Measurements from ENCODE around the gene RTN1.

The RTN1 gene

GRCh38 chr14:59848671-59849070 is 21.9 kb downstream of the RTN1 start:
- H3K9ac ChIP-seq (ENCODE audit: low read length), result no peak overlapping the region
- no peaks in the 10 kb centered on the region for H3K36me3 ChIP-seq (ENCODE audit: insufficient read depth, low read length)
- H3K4me1 ChIP-seq (ENCODE audit: insufficient read depth, low read length), result no peaks in the 10 kb centered on the region
- no peaks in the 10 kb centered on the region for H3K9me3 ChIP-seq (ENCODE audit: low read length)
- no peak overlapping the region for H3K27ac ChIP-seq (ENCODE audit: low read depth, low read length)
- H3K27me3 ChIP-seq (ENCODE audit: control insufficient read depth in 1 of 2, insufficient read depth in 2 of 2, low read length in 2 of 2), result no peaks in the 10 kb centered on the region
- H3K4me3 ChIP-seq (ENCODE audit: low read depth in 1 of 2, low read length in 2 of 2), result no peak overlapping the region

GRCh38 chr14:59847711-59848110 is 22.9 kb downstream of the RTN1 start:
- no peak overlapping the region for H3K9ac ChIP-seq (ENCODE audit: low read length)
- H3K27ac ChIP-seq (ENCODE audit: low read depth, low read length), result no peak overlapping the region
- no peak overlapping the region for H3K4me3 ChIP-seq (ENCODE audit: low read depth in 1 of 2, low read length in 2 of 2)
- no peaks in the 10 kb centered on the region for H3K27me3 ChIP-seq (ENCODE audit: control insufficient read depth in 1 of 2, insufficient read depth in 2 of 2, low read length in 2 of 2)
- no peaks in the 10 kb centered on the region for H3K9me3 ChIP-seq (ENCODE audit: low read length)
- no peaks in the 10 kb centered on the region for H3K36me3 ChIP-seq (ENCODE audit: insufficient read depth, low read length)
- H3K4me1 ChIP-seq (ENCODE audit: insufficient read depth, low read length), result no peaks in the 10 kb centered on the region

DNA sequence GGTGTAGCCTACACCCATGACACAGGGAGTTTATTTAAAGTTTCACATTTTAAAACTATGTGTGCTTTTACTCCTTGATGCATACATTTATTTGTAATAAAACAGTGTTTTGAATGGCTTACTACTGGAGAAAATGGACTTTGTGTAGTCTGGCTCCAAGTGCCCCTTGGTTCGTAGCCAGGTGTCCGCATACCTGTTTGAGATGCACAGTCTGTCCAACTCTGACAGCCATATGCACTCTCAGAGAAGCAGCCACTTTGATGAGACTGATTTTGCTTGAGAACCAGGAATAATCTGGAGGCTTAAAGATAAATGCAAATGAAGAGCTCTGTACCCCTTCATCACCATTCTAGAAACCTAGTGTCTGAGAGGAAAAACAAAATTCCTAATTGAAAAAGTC is 24.0 kb downstream of the RTN1 start:
- Histone ChIP-seq H3K27ac (ENCODE audit: low read depth, low read length) (no peak overlapping the region), H3K4me1 (ENCODE audit: insufficient read depth, low read length) (no peaks in the 10 kb centered on the region), H3K27me3 (ENCODE audit: control insufficient read depth in 1 of 2, insufficient read depth in 2 of 2, low read length in 2 of 2) (no peaks in the 10 kb centered on the region)

GRCh38 chr14:59845245-59845644 is 25.3 kb downstream of the RTN1 start:
- H3K36me3 ChIP-seq (ENCODE audit: insufficient read depth, low read length), result no peaks in the 10 kb centered on the region
- H3K27ac ChIP-seq (ENCODE audit: low read depth, low read length), result no peak overlapping the region
- no peak overlapping the region for H3K4me3 ChIP-seq (ENCODE audit: low read depth in 1 of 2, low read length in 2 of 2)
- no peaks in the 10 kb centered on the region for H3K9me3 ChIP-seq (ENCODE audit: low read length)
- H3K9ac ChIP-seq (ENCODE audit: low read length), result no peak overlapping the region
- no peaks in the 10 kb centered on the region for H3K27me3 ChIP-seq (ENCODE audit: control insufficient read depth in 1 of 2, insufficient read depth in 2 of 2, low read length in 2 of 2)
- no peaks in the 10 kb centered on the region for H3K4me1 ChIP-seq (ENCODE audit: insufficient read depth, low read length)

More for the DNA sequence above, 24.0 kb downstream of the RTN1 start:
- Histone ChIP-seq H3K9ac (ENCODE audit: low read length) (no peak overlapping the region), H3K36me3 (ENCODE audit: insufficient read depth, low read length) (no peaks in the 10 kb centered on the region), H3K4me3 (ENCODE audit: low read depth in 1 of 2, low read length in 2 of 2) (no peak overlapping the region), H3K9me3 (ENCODE audit: low read length) (no peaks in the 10 kb centered on the region)

- H3K36me3 ChIP-seq (ENCODE audit: insufficient read depth, low read length), result no peaks in the 10 kb centered on the region
- no peak overlapping the region for H3K9ac ChIP-seq (ENCODE audit: low read length)
- no peaks in the 10 kb centered on the region for H3K9me3 ChIP-seq (ENCODE audit: low read length)
- no peak overlapping the region for H3K27ac ChIP-seq (ENCODE audit: low read depth, low read length)
- no peaks in the 10 kb centered on the region for H3K4me1 ChIP-seq (ENCODE audit: insufficient read depth, low read length)
- H3K27me3 ChIP-seq (ENCODE audit: control insufficient read depth in 1 of 2, insufficient read depth in 2 of 2, low read length in 2 of 2), result no peaks in the 10 kb centered on the region
- H3K4me3 ChIP-seq (ENCODE audit: low read depth in 1 of 2, low read length in 2 of 2), result no peak overlapping the region
Observed at GRCh38 chr14:59844186-59844812, 26.3 kb downstream of the RTN1 start.

- no peaks in the 10 kb centered on the region for H3K27me3 ChIP-seq (ENCODE audit: control insufficient read depth in 1 of 2, insufficient read depth in 2 of 2, low read length in 2 of 2)
- H3K36me3 ChIP-seq (ENCODE audit: insufficient read depth, low read length), result no peaks in the 10 kb centered on the region
- H3K4me1 ChIP-seq (ENCODE audit: insufficient read depth, low read length), result no peaks in the 10 kb centered on the region
- H3K9ac ChIP-seq (ENCODE audit: low read length), result no peak overlapping the region
- no peak overlapping the region for H3K27ac ChIP-seq (ENCODE audit: low read depth, low read length)
- no peak overlapping the region for H3K4me3 ChIP-seq (ENCODE audit: low read depth in 1 of 2, low read length in 2 of 2)
- H3K9me3 ChIP-seq (ENCODE audit: low read length), result no peaks in the 10 kb centered on the region
Observed at GRCh38 chr14:59836116-59836515, 34.5 kb downstream of the RTN1 start.

DNA sequence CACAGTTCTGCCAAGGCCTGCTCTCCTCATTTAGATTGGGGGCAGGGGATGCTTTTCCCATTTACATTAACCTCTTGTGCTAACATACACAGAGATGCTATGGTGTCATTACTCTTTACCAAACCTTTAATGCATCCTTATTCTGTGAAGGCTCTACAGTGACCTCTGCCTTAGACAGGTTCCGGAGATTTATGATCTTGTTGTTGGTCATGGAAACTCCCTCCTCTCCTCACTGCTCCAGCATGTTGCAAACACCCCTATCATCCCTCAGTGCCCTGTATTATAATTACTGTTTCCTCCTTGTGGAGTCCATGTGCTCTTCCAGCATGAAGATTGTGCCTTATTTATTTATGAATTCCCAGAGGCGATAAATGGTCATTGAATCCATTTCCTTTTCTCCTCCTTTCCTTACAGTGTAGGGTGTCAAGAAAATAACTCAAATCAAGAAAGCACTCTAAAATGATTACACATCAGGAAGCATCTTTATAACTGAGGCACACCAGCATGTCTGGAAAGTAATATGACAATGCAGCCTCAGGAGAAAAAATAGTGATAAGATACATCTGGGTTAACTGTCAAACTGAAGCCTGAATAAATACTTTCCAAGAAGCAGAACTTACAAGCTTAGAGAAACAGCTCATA is 37.8 kb downstream of the RTN1 start:
- no peaks in the 10 kb centered on the region for H3K36me3 ChIP-seq (ENCODE audit: insufficient read depth, low read length)
- H3K4me1 ChIP-seq (ENCODE audit: insufficient read depth, low read length), result no peaks in the 10 kb centered on the region
- no peaks in the 10 kb centered on the region for H3K27me3 ChIP-seq (ENCODE audit: control insufficient read depth in 1 of 2, insufficient read depth in 2 of 2, low read length in 2 of 2)
- no peaks in the 10 kb centered on the region for H3K9me3 ChIP-seq (ENCODE audit: low read length)
- H3K4me3 ChIP-seq (ENCODE audit: low read depth in 1 of 2, low read length in 2 of 2), result no peak overlapping the region
- no peak overlapping the region for H3K27ac ChIP-seq (ENCODE audit: low read depth, low read length)
- H3K9ac ChIP-seq (ENCODE audit: low read length), result no peak overlapping the region

- no peaks in the 10 kb centered on the region for H3K4me1 ChIP-seq (ENCODE audit: insufficient read depth, low read length)
- H3K27ac ChIP-seq (ENCODE audit: low read depth, low read length), result no peak overlapping the region
- no peaks in the 10 kb centered on the region for H3K9me3 ChIP-seq (ENCODE audit: low read length)
- H3K4me3 ChIP-seq (ENCODE audit: low read depth in 1 of 2, low read length in 2 of 2), result no peak overlapping the region
- no peaks in the 10 kb centered on the region for H3K36me3 ChIP-seq (ENCODE audit: insufficient read depth, low read length)
- H3K9ac ChIP-seq (ENCODE audit: low read length), result no peak overlapping the region
- no peaks in the 10 kb centered on the region for H3K27me3 ChIP-seq (ENCODE audit: control insufficient read depth in 1 of 2, insufficient read depth in 2 of 2, low read length in 2 of 2)
Observed at GRCh38 chr14:59831121-59831730, 39.4 kb downstream of the RTN1 start.

DNA sequence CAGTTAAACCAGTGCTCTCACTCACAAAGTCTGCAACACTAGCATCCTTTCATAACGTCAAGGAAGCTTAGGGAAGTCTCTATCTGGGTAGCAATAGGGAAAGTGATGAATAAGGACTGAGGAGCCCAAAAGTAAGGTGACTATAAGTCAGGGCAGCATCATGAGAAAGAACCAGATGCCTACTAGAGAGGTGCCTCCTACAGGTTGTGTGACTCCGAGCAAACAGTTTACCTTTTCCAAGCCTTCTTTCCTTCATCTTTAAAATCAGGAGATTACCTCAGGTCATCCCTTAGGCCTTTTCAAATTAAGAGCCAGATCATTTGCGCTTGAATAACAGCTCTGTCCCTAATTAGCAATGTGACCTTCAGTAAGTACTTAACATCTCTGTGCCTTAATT is 40.2 kb downstream of the RTN1 start:
- Histone ChIP-seq H3K36me3 (ENCODE audit: insufficient read depth, low read length) (no peaks in the 10 kb centered on the region), H3K4me3 (ENCODE audit: low read depth in 1 of 2, low read length in 2 of 2) (no peak overlapping the region), H3K9ac (ENCODE audit: low read length) (no peak overlapping the region), H3K9me3 (ENCODE audit: low read length) (no peaks in the 10 kb centered on the region), H3K27ac (ENCODE audit: low read depth, low read length) (no peak overlapping the region), H3K4me1 (ENCODE audit: insufficient read depth, low read length) (no peaks in the 10 kb centered on the region), H3K27me3 (ENCODE audit: control insufficient read depth in 1 of 2, insufficient read depth in 2 of 2, low read length in 2 of 2) (no peaks in the 10 kb centered on the region)

DNA sequence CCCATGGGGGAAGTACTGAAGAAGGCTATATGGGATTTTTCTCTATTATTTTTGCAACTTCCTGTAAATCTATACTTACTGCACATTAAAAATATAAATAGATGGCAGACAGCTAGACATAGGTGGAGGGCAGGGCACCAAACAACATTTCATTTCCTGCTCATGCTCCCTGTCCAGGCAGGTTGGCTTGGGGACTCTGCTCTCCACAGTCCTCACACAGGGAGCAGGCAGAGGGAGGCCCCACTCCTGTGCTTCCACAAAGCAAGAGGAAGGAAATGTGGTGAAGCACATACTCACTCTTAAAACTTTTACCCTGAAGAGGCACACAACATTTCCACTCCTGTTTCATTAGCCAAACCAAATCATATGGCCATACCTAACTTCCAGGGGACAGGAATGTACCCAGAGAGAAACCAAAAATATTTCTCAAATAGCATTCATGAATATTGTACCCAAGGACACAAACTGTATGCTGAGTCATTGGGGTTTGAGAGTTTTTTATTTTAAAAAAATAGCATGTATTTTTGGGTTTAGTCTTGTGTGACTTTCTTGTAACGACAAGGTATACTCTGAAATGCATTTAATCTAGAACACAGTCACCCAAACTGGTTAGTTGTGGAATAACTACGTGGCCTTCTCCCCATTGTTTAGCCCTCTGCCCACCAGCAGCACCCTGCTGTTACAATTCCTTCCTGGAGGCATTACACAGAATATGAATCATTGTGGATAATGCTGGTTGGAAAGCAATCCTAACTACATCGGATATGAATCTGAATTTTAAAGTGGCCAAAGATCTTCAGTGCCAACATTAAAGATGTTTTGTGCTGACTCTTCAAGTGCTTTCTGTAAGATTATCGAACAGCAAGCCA is 40.9 kb downstream of the RTN1 start:
- Histone ChIP-seq H3K27ac (ENCODE audit: low read depth, low read length) (no peak overlapping the region), H3K27me3 (ENCODE audit: control insufficient read depth in 1 of 2, insufficient read depth in 2 of 2, low read length in 2 of 2) (no peaks in the 10 kb centered on the region), H3K9ac (ENCODE audit: low read length) (no peak overlapping the region), H3K4me1 (ENCODE audit: insufficient read depth, low read length) (no peaks in the 10 kb centered on the region), H3K36me3 (ENCODE audit: insufficient read depth, low read length) (no peaks in the 10 kb centered on the region), H3K9me3 (ENCODE audit: low read length) (no peaks in the 10 kb centered on the region), H3K4me3 (ENCODE audit: low read depth in 1 of 2, low read length in 2 of 2) (no peak overlapping the region)

DNA sequence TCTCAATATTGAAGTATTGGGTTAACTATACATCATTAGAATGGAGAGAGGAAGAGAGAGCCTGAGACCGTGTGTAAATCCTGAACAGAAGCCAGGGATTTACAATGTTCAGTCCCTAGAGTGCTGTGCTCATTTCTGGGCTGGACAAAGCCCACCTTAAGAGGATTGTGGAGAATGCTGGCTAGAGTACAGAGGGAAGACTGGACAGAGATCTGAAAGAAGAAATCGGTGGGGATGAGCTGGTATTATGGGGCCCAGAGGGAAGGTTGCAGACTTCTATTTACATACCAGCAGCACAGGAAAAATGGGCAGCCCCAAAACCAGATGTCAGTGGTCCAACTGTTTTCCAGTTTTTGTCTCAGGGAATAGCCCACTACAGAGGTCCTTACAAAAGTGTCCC is 42.3 kb downstream of the RTN1 start:
- H3K4me1 ChIP-seq (ENCODE audit: insufficient read depth, low read length), result no peaks in the 10 kb centered on the region
- no peak overlapping the region for H3K9ac ChIP-seq (ENCODE audit: low read length)
- H3K27ac ChIP-seq (ENCODE audit: low read depth, low read length), result no peak overlapping the region
- no peaks in the 10 kb centered on the region for H3K36me3 ChIP-seq (ENCODE audit: insufficient read depth, low read length)
- H3K4me3 ChIP-seq (ENCODE audit: low read depth in 1 of 2, low read length in 2 of 2), result no peak overlapping the region
- H3K9me3 ChIP-seq (ENCODE audit: low read length), result no peaks in the 10 kb centered on the region
- no peaks in the 10 kb centered on the region for H3K27me3 ChIP-seq (ENCODE audit: control insufficient read depth in 1 of 2, insufficient read depth in 2 of 2, low read length in 2 of 2)

All from muscle layer of colon (tissue), 2 donors.